Ramos (cell line): ENCODE data around the gene CALML5.

Experiments
- in situ Hi-C: fragments of 300-500 bp; cut with MboI; formaldehyde crosslinking; loops from one replicate; pipeline ENCODE4 v1.14.3; 2022; ENCODE audit warnings: low sequenced_read_pairs; ENCODE audit not compliant: unreplicated experiment

The CALML5 gene

GRCh38 chr10:5467634-5468255 lies 31.6 kb downstream of the CALML5 start:
- in situ Hi-C loops: no loop called here

DNA sequence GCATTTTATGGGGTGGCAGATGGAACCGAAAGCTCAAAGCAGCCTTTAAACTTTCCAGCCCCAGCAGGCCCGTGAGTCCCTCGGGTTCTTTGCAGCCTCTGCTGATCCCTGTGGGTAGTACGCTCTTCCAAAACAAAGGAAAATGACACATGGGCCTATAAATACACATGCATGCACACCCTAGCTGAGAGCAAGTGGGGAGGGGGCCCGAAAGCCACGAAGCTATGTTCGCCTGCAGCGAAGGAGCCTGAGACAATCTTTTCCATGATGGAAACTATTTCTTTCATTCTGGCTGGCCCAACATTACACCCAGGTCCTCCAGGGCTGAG lies 32.2 kb downstream of the CALML5 start:
- in situ Hi-C loops: no loop called here

GRCh38 chr10:5466451-5467206 lies 32.7 kb downstream of the CALML5 start:
- in situ Hi-C loops: no loop called here

GRCh38 chr10:5465976-5466450 lies 33.4 kb downstream of the CALML5 start:
- in situ Hi-C loops: no loop called here

DNA sequence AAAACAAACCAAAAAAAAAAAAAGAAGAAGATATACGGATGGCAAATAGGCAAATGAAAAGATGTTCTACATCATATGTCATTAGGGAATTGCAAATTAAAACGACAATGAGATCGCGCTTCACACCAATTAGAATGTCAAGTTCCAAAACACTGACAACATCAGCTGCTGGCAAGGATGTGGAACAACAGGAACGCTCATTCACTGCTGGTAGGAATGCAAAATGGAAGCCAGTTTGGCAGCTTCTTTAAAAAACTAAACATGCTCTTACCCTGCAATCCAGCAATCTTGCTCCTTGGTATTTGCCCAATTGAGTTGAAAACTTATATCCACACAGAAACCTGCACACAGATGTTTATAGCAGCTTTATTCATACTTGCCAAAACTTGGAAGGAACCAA lies 34.8 kb downstream of the CALML5 start:
- in situ Hi-C loops: no loop called here

GRCh38 chr10:5462841-5463293 lies 36.5 kb downstream of the CALML5 start:
- in situ Hi-C loops: no loop called here

GRCh38 chr10:5461914-5462840 lies 37.2 kb downstream of the CALML5 start:
- in situ Hi-C loops: no loop called here

DNA sequence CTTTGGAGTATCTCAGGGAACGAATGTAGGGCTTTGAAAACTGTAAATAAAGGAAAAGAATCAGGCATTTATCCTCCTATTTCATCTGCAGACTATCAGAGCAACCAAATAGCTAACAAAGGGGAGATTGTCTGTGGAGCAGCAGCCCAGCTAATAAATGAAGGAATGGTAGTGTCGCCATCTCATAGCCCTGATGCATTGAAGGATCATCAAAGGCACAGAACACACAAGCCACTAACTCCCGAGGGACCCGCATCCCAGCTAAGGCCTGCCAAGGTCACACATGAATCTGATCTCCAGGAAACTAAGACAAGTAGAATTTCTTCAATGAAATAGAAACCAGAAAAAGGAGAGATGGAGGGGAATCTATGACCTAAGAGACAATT lies 38.2 kb downstream of the CALML5 start:
- in situ Hi-C loops: no loop called here

DNA sequence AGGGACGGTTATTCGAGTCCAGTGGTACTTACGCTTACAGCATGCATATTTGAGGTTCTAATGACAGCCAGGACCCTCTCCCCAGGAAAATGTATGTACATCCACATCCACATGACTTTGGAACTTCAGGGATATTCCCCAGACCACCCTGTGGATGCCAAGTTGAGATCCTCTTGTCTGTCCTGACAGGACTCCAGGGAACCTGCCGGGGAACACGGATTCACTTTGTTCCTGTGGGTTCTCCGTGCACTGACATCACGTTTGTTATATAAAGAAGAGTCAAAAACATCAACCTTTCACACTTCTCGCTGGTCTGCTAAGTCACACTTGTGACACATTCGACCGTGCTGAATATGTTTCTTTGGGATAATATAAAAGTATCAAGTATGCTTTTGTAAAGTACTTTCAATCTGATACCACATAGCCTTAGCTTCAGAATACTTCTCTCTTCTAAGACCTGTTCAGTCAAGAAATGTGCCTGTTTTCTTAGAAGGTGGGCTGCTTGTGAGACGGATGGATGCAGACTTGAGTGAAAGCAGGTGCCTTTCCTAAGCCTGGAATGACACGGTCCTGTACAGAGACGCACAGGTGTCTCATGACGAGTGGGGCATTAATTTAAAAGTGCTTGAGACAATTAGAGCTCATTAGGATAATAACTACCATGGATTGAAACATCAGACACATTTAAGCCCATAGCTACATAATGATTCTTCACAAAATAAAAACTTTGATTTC lies 38.7 kb downstream of the CALML5 start:
- in situ Hi-C loops: no loop called here

- in situ Hi-C loops: no loop called here
Measured at GRCh38 chr10:5458949-5459747, 40.2 kb downstream of the CALML5 start.

GRCh38 chr10:5458425-5458824 lies 40.9 kb downstream of the CALML5 start:
- in situ Hi-C loops: no loop called here

- in situ Hi-C loops: no loop called here
Measured at GRCh38 chr10:5457741-5458140, 41.6 kb downstream of the CALML5 start.

GRCh38 chr10:5456563-5456962 lies 42.8 kb downstream of the CALML5 start:
- in situ Hi-C loops: no loop called here

DNA sequence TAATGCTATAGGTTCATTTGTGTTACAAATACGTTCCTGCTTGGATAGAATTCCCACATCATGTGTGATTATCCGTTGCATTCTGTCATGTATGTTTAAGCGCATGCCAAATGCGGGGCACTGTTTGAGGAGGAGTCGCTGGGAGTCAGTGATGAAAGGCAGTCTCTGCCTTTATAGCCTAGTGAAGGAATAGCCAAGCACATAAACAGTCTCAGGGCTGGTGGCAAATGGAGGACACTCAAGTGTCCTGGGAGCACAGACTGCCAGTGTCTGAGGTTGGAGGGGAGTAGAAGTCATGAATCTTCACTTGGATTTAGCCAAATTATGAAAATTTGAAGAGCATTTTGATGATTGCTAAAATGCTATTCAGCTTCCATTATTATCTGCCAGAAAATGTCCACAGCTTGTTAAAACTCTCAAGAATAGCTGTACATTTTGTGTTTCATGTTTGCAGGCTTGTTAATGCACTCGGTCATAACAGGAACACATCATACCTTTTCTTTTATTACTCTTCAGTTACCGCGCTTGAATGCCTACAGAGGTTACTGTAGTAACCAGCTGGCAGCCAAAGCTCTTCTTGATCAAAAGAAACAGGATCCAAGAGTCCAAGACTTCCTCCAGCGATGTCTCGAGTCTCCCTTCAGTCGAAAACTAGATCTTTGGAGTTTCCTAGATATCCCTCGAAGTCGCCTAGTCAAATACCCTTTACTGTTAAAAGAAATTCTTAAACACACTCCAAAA lies 45.5 kb downstream of the CALML5 start:
- in situ Hi-C loops: no loop called here

- in situ Hi-C loops: no loop called here
Measured at GRCh38 chr10:5450605-5451384, 48.6 kb downstream of the CALML5 start.

DNA sequence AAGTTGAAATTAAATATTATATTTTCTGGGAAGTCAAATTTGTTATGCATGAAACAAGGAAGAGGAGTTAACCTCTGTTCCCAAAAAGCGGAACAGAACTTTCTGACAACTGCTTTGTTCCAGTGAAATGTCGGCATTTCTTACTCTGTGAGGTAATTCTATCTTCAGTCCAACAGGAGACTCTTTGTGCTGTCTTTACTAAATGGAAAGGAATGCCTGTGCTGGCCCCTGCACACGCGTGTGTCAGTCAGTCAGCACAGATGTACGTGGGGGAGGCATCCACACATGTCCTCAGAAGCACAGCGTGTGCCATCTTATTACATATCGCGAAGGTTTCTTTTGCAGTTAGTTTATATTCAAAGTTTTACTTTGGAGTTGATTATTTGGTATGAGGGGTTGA lies 49.5 kb downstream of the CALML5 start:
- in situ Hi-C loops: loop anchor here (25.0 kb wide), 1 partner anchor 287 kb away; no protein-coding TSS in a partner anchor

GRCh38 chr10:5449227-5449626 lies 50.1 kb downstream of the CALML5 start:
- in situ Hi-C loops: loop anchor here (25.0 kb wide), 1 partner anchor 288 kb away; no protein-coding TSS in a partner anchor
